CD4-positive, alpha-beta T cell (primary cell): ENCODE results near the gene CLK3. TPM values are rescaled to one million over a fixed set of nuclear protein-coding genes. Genes with fewer than 3 reads are reported as not detected.

Source experiments
- ATAC-seq: fragments of 200-7000 bp; cut with Tn5 transposase; one replicate; pipeline ENCODE4 v1.10.0; 2022; ENCODE audit warnings: mild to moderate bottlenecking; ENCODE audit not compliant: poor library complexity
- CTCF ChIA-PET: fragments of 350-600 bp; sonication (Branson Sonifier 250); formaldehyde crosslinking; loops from one replicate; lab custom pipeline; 2021; ENCODE audit warnings: antibody characterized with exemption, inconsistent platforms; lab: Charles Lee
- POLR2A ChIA-PET: fragments of 350-600 bp; sonication (Branson Sonifier 250); formaldehyde crosslinking; loops from one replicate; lab custom pipeline; 2021; ENCODE audit warnings: antibody characterized with exemption, inconsistent platforms; lab: Charles Lee
- DNase-seq, 14 experiments: peaks; one replicate each; pipeline ENCODE4 v3.0.0-alpha.2; 2013 to 2020; ENCODE audit warnings: mixed read lengths in 2 of 14
- H3K27ac ChIP-seq, 2 donors: one replicate each; pipeline versions ENCODE4 v1.5.1 to v1.7.0; 2013; ENCODE audit warnings: low read length in 2 of 2, low read depth in 1 of 2, mild to moderate bottlenecking in 1 of 2
- H3K27me3 ChIP-seq, 2 experiments: 1 replicate in 1 of 2; 2 replicates in 1 of 2; pipeline versions ENCODE4 v1.6.1 to v1.7.0; 2013; ENCODE audit warnings: low read length in 2 of 2, control low read depth in 1 of 2, mild to moderate bottlenecking in 1 of 2, moderate library complexity in 1 of 2; ENCODE audit not compliant: insufficient read depth in 2 of 2, control insufficient read depth in 1 of 2
- H3K36me3 ChIP-seq: one replicate; pipeline ENCODE4 v1.6.1; 2013; ENCODE audit warnings: low read length, control low read depth; ENCODE audit not compliant: insufficient read depth
- H3K4me1 ChIP-seq: one replicate; pipeline ENCODE4 v1.6.1; 2013; ENCODE audit warnings: low read length, control low read depth; ENCODE audit not compliant: insufficient read depth
- H3K4me3 ChIP-seq: one replicate; pipeline ENCODE4 v1.5.1; 2013; ENCODE audit warnings: mild to moderate bottlenecking, low read length, moderate library complexity
- H3K9me3 ChIP-seq, 2 experiments: 1 replicate in 1 of 2; 2 replicates in 1 of 2; pipeline versions ENCODE4 v1.6.1 to v1.7.0; 2013; ENCODE audit warnings: low read length in 2 of 2, mild to moderate bottlenecking in 2 of 2, control low read depth in 1 of 2, moderate library complexity in 1 of 2; ENCODE audit not compliant: control insufficient read depth in 1 of 2, insufficient read depth in 1 of 2
- H3K27ac Mint-ChIP-seq: one replicate; pipeline ENCODE4 v1.8.0; 2020; ENCODE audit warnings: mixed read lengths
- H3K27me3 Mint-ChIP-seq: one replicate; pipeline ENCODE4 v1.8.0; 2021; ENCODE audit warnings: mixed read lengths
- H3K36me3 Mint-ChIP-seq: one replicate; pipeline ENCODE4 v1.8.0; 2021; ENCODE audit warnings: low read depth, mixed read lengths
- H3K4me1 Mint-ChIP-seq: one replicate; pipeline ENCODE4 v1.8.0; 2021; ENCODE audit warnings: low read depth, mixed read lengths
- H3K4me3 Mint-ChIP-seq: one replicate; pipeline ENCODE4 v1.8.0; 2020; ENCODE audit warnings: mild to moderate bottlenecking, mixed read lengths
- H3K9me3 Mint-ChIP-seq: one replicate; pipeline ENCODE4 v1.8.0; 2020; ENCODE audit warnings: mixed read lengths
- CTCF ChIP-seq: fragments of 200-600 bp; IDR thresholded peaks from one replicate; pipeline ENCODE4 v1.8.0; 2022; ENCODE audit warnings: antibody characterized with exemption, mild to moderate bottlenecking
- intact Hi-C, 2 experiments: fragments of 100-400 bp; cut with DNase I in 1 of 2; cut with micrococcal nuclease in 1 of 2; formaldehyde crosslinking; loops; one replicate each; pipeline versions ENCODE4 v1.15.1 to v1.9.0; 2023 to 2025; cut with DNase I, micrococcal nuclease
- total RNA-seq, 174 experiments: library from RNA in 2 of 174; stranded (reverse) in 2 of 174; gene quantifications; one replicate each; pipeline ENCODE4 v1.2.3 and lab custom pipeline; 2021 to 2026

CLK3 gene
- total RNA-seq, 2 experiments from 2014 or later = 275 to 293 TPM

- H3K27me3 Mint-ChIP-seq = no peaks in the 10 kb centered on the region
- H3K4me1 Mint-ChIP-seq = no peaks in the 10 kb centered on the region
- H3K4me3 Mint-ChIP-seq = no peak overlapping the region
- H3K36me3 Mint-ChIP-seq = peaks cover 63% of the 10 kb centered on the region
- DNase-seq (no peak), ATAC-seq (no peak)
- ChIA-PET CTCF (no interaction called here), POLR2A (no interaction called here)
- Histone ChIP-seq H3K4me3 (no peak overlapping the region), H3K36me3 (peaks cover 54% of the 10 kb centered on the region), H3K4me1 (no peaks in the 10 kb centered on the region), H3K27ac (no peak overlapping the region), H3K9me3 (no peaks in the 10 kb centered on the region), H3K27me3 (no peaks in the 10 kb centered on the region)
- H3K9me3 Mint-ChIP-seq = no peaks in the 10 kb centered on the region
- TF ChIP-seq CTCF = no peak
- intact Hi-C loops = no loop called here
- H3K27ac Mint-ChIP-seq = peak overlapping the region; percentile 30
Measured at GRCh38 chr15:74584779-74585178, 30.9 kb upstream of the CLK3 start.

GRCh38 chr15:74585191-74585590 lies 30.4 kb upstream of the CLK3 start:
- Histone ChIP-seq H3K27ac (no peak overlapping the region), H3K36me3 (peaks cover 57% of the 10 kb centered on the region), H3K27me3 (no peaks in the 10 kb centered on the region), H3K9me3 (no peaks in the 10 kb centered on the region), H3K4me1 (no peaks in the 10 kb centered on the region), H3K4me3 (no peak overlapping the region)
- H3K27ac Mint-ChIP-seq = peak overlapping the region; percentile 30
- H3K4me1 Mint-ChIP-seq = no peaks in the 10 kb centered on the region
- H3K27me3 Mint-ChIP-seq = no peaks in the 10 kb centered on the region
- TF ChIP-seq CTCF = no peak
- H3K36me3 Mint-ChIP-seq = peaks cover 66% of the 10 kb centered on the region
- ATAC-seq (no peak), DNase-seq (no peak)
- H3K4me3 Mint-ChIP-seq = no peak overlapping the region
- ChIA-PET POLR2A (no interaction called here), CTCF (no interaction called here)
- H3K9me3 Mint-ChIP-seq = no peaks in the 10 kb centered on the region
- intact Hi-C loops = no loop called here

- H3K27me3 Mint-ChIP-seq = no peaks in the 10 kb centered on the region
- H3K9me3 Mint-ChIP-seq = no peaks in the 10 kb centered on the region
- H3K27me3 ChIP-seq = no peaks in the 10 kb centered on the region
- CTCF ChIA-PET = no interaction called here
- no peak overlapping the region for H3K27ac ChIP-seq
- no peak overlapping the region for H3K4me3 ChIP-seq
- no peaks in the 10 kb centered on the region for H3K4me1 ChIP-seq
- no peak for TF ChIP-seq CTCF
- ATAC-seq = no peak
- no peaks in the 10 kb centered on the region for H3K9me3 ChIP-seq
- DNase-seq = no peak
- H3K36me3 ChIP-seq = peaks cover 57% of the 10 kb centered on the region
- no peak overlapping the region for H3K4me3 Mint-ChIP-seq
- no peaks in the 10 kb centered on the region for H3K4me1 Mint-ChIP-seq
- POLR2A ChIA-PET = no interaction called here
- H3K36me3 Mint-ChIP-seq = peaks cover 66% of the 10 kb centered on the region
- H3K27ac Mint-ChIP-seq = no peak overlapping the region
- intact Hi-C loops = no loop called here
Measured at GRCh38 chr15:74585857-74586256, 29.8 kb upstream of the CLK3 start.
